ENCODE data around the gene AKAP5.

The AKAP5 gene

GRCh38 chr14:64461221-64461620 is 4.1 kb upstream of the AKAP5 start:
- no peak for DNase-seq

- no peak for DNase-seq
These were observed 2.1 kb upstream of the AKAP5 start for GRCh38 chr14:64463195-64463594.

GRCh38 chr14:64463873-64464272 is 1.4 kb upstream of the AKAP5 start:
- DNase-seq: no peak

- no peak for DNase-seq
These were observed 648 bp upstream of the AKAP5 start for GRCh38 chr14:64464651-64465050.

- DNase-seq: peak; percentile 56
These were observed 694 bp downstream of the AKAP5 start for GRCh38 chr14:64465831-64466554.

- DNase-seq: no peak
These were observed 1.8 kb downstream of the AKAP5 start for GRCh38 chr14:64467101-64467500.

GRCh38 chr14:64467566-64467965 is 2.3 kb downstream of the AKAP5 start:
- DNase-seq: no peak

- no peak for DNase-seq
These were observed 3.2 kb downstream of the AKAP5 start for GRCh38 chr14:64468451-64468850.

- no peak for DNase-seq
These were observed 8.7 kb downstream of the AKAP5 start for GRCh38 chr14:64474041-64474440.

- DNase-seq: no peak
These were observed 9.4 kb downstream of the AKAP5 start for GRCh38 chr14:64474698-64475097.

- DNase-seq: no peak
These were observed 10.4 kb downstream of the AKAP5 start for GRCh38 chr14:64475585-64476273.

GRCh38 chr14:64476438-64476837 is 11.1 kb downstream of the AKAP5 start:
- DNase-seq: no peak

- DNase-seq: no peak
These were observed 13.4 kb downstream of the AKAP5 start for GRCh38 chr14:64478634-64479250.

GRCh38 chr14:64488590-64489099 is 23.3 kb downstream of the AKAP5 start:
- no peak for DNase-seq

- no peak for DNase-seq
These were observed 26.3 kb downstream of the AKAP5 start for GRCh38 chr14:64491637-64492036.

- DNase-seq: no peak
These were observed 28.2 kb downstream of the AKAP5 start for GRCh38 chr14:64493455-64493854.

GRCh38 chr14:64495252-64495651 is 30.0 kb downstream of the AKAP5 start:
- DNase-seq: no peak

- DNase-seq: no peak
These were observed 31.5 kb downstream of the AKAP5 start for GRCh38 chr14:64496764-64497163.

- DNase-seq: no peak
These were observed 34.8 kb downstream of the AKAP5 start for GRCh38 chr14:64500088-64500487.

GRCh38 chr14:64501411-64502171 is 36.3 kb downstream of the AKAP5 start:
- peak; percentile 29 for DNase-seq

- DNase-seq: peak; percentile 19
These were observed 37.2 kb downstream of the AKAP5 start for GRCh38 chr14:64502456-64502855.

- DNase-seq: no peak
These were observed 37.7 kb downstream of the AKAP5 start for GRCh38 chr14:64502887-64503433.

Data from femur (tissue), 1 donor.